Spleen (tissue), 11 donors: ENCODE measurements around the gene BACH2. TPM values are rescaled to one million over a fixed set of nuclear protein-coding genes. Genes with fewer than 3 reads are reported as not detected.

Experiments
- DNase-seq: peaks from one replicate; pipeline ENCODE4 v3.0.0-alpha.2; 2020
- H3K27ac ChIP-seq, 8 donors: fragments of 200-600 bp; sonication (generic) in 7 of 8; 1 replicate in 4 of 8; 2 replicates in 4 of 8; pipeline versions ENCODE4 v1.5.0 to v1.8.0; 2016 to 2021; ENCODE audit warnings: inconsistent platforms in 4 of 8, mild to moderate bottlenecking in 4 of 8, moderate library complexity in 1 of 8
- H3K27me3 ChIP-seq, 7 donors: fragments of 200-600 bp; sonication (generic) in 6 of 7; replicated peaks in 1 of 7; 1 replicate in 4 of 7; 2 replicates in 3 of 7; pipeline versions ENCODE4 v1.5.0 to v1.8.0; 2016 to 2021; ENCODE audit warnings: inconsistent platforms in 3 of 7, mild to moderate bottlenecking in 1 of 7
- H3K36me3 ChIP-seq, 6 donors: fragments of 200-600 bp; sonication (generic) in 5 of 6; 1 replicate in 4 of 6; 2 replicates in 2 of 6; pipeline versions ENCODE4 v1.5.0 to v1.8.0; 2016 to 2021; ENCODE audit warnings: inconsistent platforms in 2 of 6
- H3K4me1 ChIP-seq, 6 donors: fragments of 200-600 bp; sonication (generic) in 5 of 6; 1 replicate in 3 of 6; 2 replicates in 3 of 6; pipeline versions ENCODE4 v1.5.0 to v1.8.0; 2016 to 2021; ENCODE audit warnings: inconsistent platforms in 3 of 6
- H3K4me3 ChIP-seq, 8 donors: fragments of 200-600 bp; sonication (generic) in 7 of 8; 1 replicate in 4 of 8; 2 replicates in 4 of 8; pipeline versions ENCODE4 v1.5.0 to v1.8.0; 2016 to 2021; ENCODE audit warnings: inconsistent platforms in 4 of 8, mild to moderate bottlenecking in 4 of 8, moderate library complexity in 2 of 8
- H3K9me3 ChIP-seq, 8 donors: fragments of 200-600 bp; sonication (generic) in 7 of 8; 1 replicate in 4 of 8; 2 replicates in 4 of 8; pipeline versions ENCODE4 v1.5.0 to v1.8.0; 2016 to 2021; ENCODE audit warnings: inconsistent platforms in 4 of 8
- CTCF ChIP-seq, 11 experiments: fragments of 200-600 bp in 7 of 11; fragments of 450-650 bp in 4 of 11; sonication (generic) in 4 of 11; IDR thresholded peaks in 8 of 11; conservative IDR thresholded peaks in 3 of 11; 1 replicate in 7 of 11; 2 replicates in 4 of 11; pipeline versions ENCODE4 v1.4.0 to v1.8.0; 2016 to 2021; ENCODE audit warnings: antibody characterized with exemption in 11 of 11, inconsistent platforms in 4 of 11, mild to moderate bottlenecking in 1 of 11
- POLR2A ChIP-seq, 3 donors: fragments of 450-650 bp; IDR thresholded peaks; one replicate each; pipeline ENCODE4 v1.5.1; 2017; ENCODE audit warnings: antibody characterized with exemption in 3 of 3, mild to moderate bottlenecking in 1 of 3
- POLR2AphosphoS5 ChIP-seq, 3 donors: sonication (generic); formaldehyde crosslinking; IDR thresholded peaks; one replicate each; pipeline ENCODE4 v1.5.1; 2017; ENCODE audit warnings: antibody characterized with exemption in 3 of 3
- WGBS, 5 donors: extraction: QIAGEN DNeasy Blood & Tissue Kit in 3 of 5; methylation state at CpG; one replicate each; pipeline versions ENCODE4 v1.1.5 to v1.1.7; 2013 to 2018; 5-methylcytosine and 5-hydroxymethylcytosine counted together
- intact Hi-C: fragments of 100-400 bp; cut with DNase I; formaldehyde crosslinking; loops from one replicate; pipeline ENCODE4 v1.15.0; 2023; ENCODE audit warnings: low total_unique reads
- polyA plus RNA-seq, 3 donors: library from polyadenylated mRNA; stranded (reverse); fragments of 200-250 nt; gene quantifications; one replicate each; pipeline ENCODE4 v1.2.1, GENCODE V29; 2013
- total RNA-seq, 7 donors: library from RNA; depleted of rRNA in 3 of 7; stranded (reverse); fragments of >200 nt in 3 of 7; fragmentation: NEBNext Ultra II Directional in 4 of 7; extraction: Animal tissue kit (Norgen Biotek cat#: 25700) in 4 of 7; gene quantifications; one replicate each; pipeline versions ENCODE4 v1.1.0 to v1.2.1, GENCODE V29; 2016 to 2021
- donor health status: healthy with polysubstance abuse.
- donor health status: DM: no; HTN: no; CAD: no; lungs with moderate emphysema.
- donor health status: DM: no; HTN: no; CAD: no.
- donor health status: Bipolar disorder and iron deficiency.
- donor health status: healthy.
- donor health status: DM: no; HTN: no; CAD: no.
- donor health status: DM: yes; HTN: yes; CAD: no.

Gene BACH2
- total and polyA plus RNA-seq, 10 donors: 3.0 to 53.8 (median 32.3) TPM

GRCh38 chr6:89977808-89978748 lies 318.6 kb downstream of the BACH2 start:
- TF ChIP-seq POLR2A (IDR thresholded peaks at IDR 0.05): no peak
- TF ChIP-seq POLR2AphosphoS5 (IDR thresholded peaks at IDR 0.05): no peak
- TF ChIP-seq CTCF (IDR thresholded peaks at IDR 0.05 in 8 of 11, conservative IDR thresholded peaks at IDR 0.05 in 3 of 11): no peak
- no peak for DNase-seq
- intact Hi-C loops: no loop called here
- no peak overlapping the region for H3K4me3 ChIP-seq
- H3K27me3 ChIP-seq: no peaks in the 10 kb centered on the region
- H3K4me1 ChIP-seq: peaks cover 0 to 11% (median 4%) of the 10 kb centered on the region in 6 donors
- WGBS, 5 donors: 70 to 82% (median 77%) methylated on average over 8 of the region's 8 CpGs
- no peak overlapping the region for H3K27ac ChIP-seq
- no peaks in the 10 kb centered on the region for H3K9me3 ChIP-seq
- H3K36me3 ChIP-seq: peaks cover 0 to 23% (median 0%) of the 10 kb centered on the region in 6 donors

GRCh38 chr6:89976694-89977020 lies 320.0 kb downstream of the BACH2 start:
- WGBS, 5 donors: 92 to 95% (median 93%) methylated on average over 3 of the region's 3 CpGs
- Histone ChIP-seq H3K4me1 (peaks cover 0 to 11% (median 4%) of the 10 kb centered on the region in 6 donors), H3K27ac (no peak overlapping the region), H3K4me3 (no peak overlapping the region), H3K9me3 (no peaks in the 10 kb centered on the region), H3K27me3 (no peaks in the 10 kb centered on the region), H3K36me3 (peaks cover 0 to 23% (median 0%) of the 10 kb centered on the region in 6 donors)
- intact Hi-C loops: no loop called here
- no peak for TF ChIP-seq CTCF (IDR thresholded peaks at IDR 0.05 in 8 of 11, conservative IDR thresholded peaks at IDR 0.05 in 3 of 11)
- TF ChIP-seq POLR2AphosphoS5 (IDR thresholded peaks at IDR 0.05): no peak
- TF ChIP-seq POLR2A (IDR thresholded peaks at IDR 0.05): no peak
- DNase-seq: no peak

- intact Hi-C loops: no loop called here
- Histone ChIP-seq H3K4me3 (no peak overlapping the region), H3K27me3 (no peaks in the 10 kb centered on the region), H3K4me1 (peaks cover 0 to 14% (median 4%) of the 10 kb centered on the region in 6 donors), H3K9me3 (no peaks in the 10 kb centered on the region), H3K27ac (no peak overlapping the region), H3K36me3 (peaks cover 0 to 23% (median 0%) of the 10 kb centered on the region in 6 donors)
- WGBS, 5 donors: 92 to 94% (median 93%) methylated on average over 12 of the region's 12 CpGs
- DNase-seq: no peak
- TF ChIP-seq CTCF (IDR thresholded peaks at IDR 0.05 in 8 of 11, conservative IDR thresholded peaks at IDR 0.05 in 3 of 11) (no peak), POLR2A (IDR thresholded peaks at IDR 0.05) (no peak), POLR2AphosphoS5 (IDR thresholded peaks at IDR 0.05) (no peak)
Observed at GRCh38 chr6:89975991-89976693, 320.5 kb downstream of the BACH2 start.

- H3K4me3 ChIP-seq: no peak overlapping the region
- no peaks in the 10 kb centered on the region for H3K27me3 ChIP-seq
- no peak overlapping the region for H3K27ac ChIP-seq
- intact Hi-C loops: no loop called here
- no peaks in the 10 kb centered on the region for H3K9me3 ChIP-seq
- peaks cover 0 to 23% (median 0%) of the 10 kb centered on the region in 6 donors for H3K36me3 ChIP-seq
- H3K4me1 ChIP-seq: peaks cover 0 to 21% (median 5%) of the 10 kb centered on the region in 6 donors
- WGBS, 5 donors: 77 to 91% (median 86%) methylated on average over 1 of the region's 1 CpG
- TF ChIP-seq POLR2A (IDR thresholded peaks at IDR 0.05) (no peak), CTCF (IDR thresholded peaks at IDR 0.05 in 8 of 11, conservative IDR thresholded peaks at IDR 0.05 in 3 of 11) (no peak), POLR2AphosphoS5 (IDR thresholded peaks at IDR 0.05) (no peak)
- no peak for DNase-seq
Observed at GRCh38 chr6:89975366-89975765, 321.3 kb downstream of the BACH2 start.
